Amniotic epithelial cell (primary cell): ENCODE data around the gene MAD1L1.
A peak's percentile ranks its signal among the peaks of the same experiment; 100 is the strongest.

Source experiments
- DNase-seq: peaks from one replicate; pipeline ENCODE4 v3.0.0-alpha.2; 2010; ENCODE audit warnings: low read depth

Gene MAD1L1

DNA sequence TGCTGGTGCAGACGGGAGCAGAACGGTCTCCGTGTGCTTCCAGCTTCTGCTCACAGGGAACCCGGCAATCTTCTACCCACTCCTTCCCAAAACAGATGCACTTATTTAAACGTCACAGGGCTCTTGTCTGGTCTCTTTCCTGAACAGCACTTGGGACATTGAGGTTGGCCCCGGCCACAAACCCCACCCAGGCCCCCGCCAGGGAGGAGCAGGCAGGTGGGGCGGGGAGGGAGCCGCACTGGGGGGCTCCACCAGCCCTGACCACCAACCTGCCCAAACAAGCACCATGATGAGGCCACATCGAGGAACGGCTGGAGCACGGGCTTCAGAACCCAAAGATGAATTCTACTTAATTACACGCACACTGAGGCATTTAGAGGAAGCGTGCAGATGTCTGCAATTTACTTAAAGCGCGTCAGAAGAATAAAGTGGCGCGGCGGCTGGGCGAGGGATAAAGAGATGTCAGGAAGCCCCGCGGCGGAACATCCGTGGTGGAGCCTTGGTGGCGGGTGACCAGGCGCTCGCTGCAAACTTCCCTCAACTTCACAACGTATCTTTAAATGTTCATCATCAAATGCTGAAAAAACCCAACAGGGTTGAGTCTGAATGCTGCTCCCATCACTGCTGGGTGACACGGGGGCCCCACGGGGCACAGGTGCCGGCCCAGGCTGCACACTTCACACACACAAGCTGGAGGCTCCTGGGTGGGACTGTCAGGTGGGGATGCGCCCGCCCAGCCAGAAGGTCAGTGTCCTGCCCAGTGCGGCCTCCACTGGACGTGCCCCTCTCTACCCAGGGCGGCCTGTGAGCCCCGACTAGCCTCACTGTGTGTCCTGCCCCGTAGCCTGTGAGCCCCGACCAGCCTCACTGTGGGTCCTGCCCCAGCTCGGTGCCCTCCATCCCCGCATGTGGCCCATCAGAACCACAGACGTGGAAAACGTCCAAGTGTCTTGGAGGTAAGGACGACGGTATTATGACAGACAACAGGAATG, 279.2 kb downstream of the MAD1L1 start:
- no peak for DNase-seq

- no peak for DNase-seq
These were observed 280.0 kb downstream of the MAD1L1 start for GRCh38 chr7:1952781-1953180.

GRCh38 chr7:1952169-1952760, 280.5 kb downstream of the MAD1L1 start:
- no peak for DNase-seq

- DNase-seq, result no peak
These were observed 281.1 kb downstream of the MAD1L1 start for GRCh38 chr7:1951600-1951999.

DNA sequence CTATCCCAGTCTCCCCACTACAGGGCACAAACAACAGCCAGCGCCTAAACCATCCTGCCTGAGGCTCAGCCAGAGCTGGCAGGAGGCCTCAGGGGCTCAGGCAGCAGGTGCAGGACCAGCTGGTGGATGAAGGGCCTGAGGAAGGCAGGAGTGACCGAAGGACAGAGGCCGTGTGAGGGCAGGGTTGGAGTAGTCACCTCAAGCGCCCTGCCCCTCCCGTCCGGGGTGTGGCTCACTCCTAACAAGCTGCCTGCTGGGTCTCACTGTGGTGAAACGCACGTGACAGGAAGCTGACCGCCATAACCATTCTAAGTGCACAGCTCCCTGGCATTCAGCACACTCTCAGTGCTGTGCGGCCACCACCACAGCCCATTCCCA, 281.6 kb downstream of the MAD1L1 start:
- DNase-seq, result peak; percentile 10

DNA sequence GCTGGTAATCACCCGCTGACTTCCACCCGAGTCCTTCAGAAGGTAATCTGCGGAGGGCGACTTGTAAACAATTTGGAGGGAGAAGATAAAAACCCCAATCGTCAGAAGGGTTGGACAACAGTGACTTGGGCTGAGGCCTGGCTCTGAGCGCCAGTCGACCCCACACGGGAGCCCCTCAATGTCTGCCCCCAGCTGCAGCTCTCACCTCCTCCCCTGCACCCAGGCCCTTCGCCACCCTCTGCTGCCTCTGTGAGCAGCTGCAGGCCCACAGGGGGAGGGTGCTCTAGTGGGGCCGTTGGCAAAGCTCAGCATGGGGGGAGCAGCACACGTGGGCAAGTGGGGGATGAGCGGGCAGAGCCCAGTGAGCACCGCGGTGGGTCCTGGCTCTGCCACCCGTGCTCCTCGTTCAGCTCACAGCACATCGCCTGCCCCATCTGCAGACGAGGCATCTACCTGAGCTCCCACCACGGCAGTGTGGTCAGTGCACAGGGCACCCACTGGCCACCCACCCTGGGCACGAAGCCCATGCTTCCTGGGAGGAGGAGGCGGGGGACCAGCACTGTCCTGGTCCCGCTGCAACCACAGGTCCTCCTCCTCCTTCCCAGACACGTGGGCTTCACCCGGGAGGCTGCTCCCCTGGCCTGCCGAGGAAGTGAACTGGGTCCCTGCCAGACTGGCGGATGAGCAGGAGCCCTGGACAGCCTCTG, 282.1 kb downstream of the MAD1L1 start:
- DNase-seq, result peak; percentile 25

DNA sequence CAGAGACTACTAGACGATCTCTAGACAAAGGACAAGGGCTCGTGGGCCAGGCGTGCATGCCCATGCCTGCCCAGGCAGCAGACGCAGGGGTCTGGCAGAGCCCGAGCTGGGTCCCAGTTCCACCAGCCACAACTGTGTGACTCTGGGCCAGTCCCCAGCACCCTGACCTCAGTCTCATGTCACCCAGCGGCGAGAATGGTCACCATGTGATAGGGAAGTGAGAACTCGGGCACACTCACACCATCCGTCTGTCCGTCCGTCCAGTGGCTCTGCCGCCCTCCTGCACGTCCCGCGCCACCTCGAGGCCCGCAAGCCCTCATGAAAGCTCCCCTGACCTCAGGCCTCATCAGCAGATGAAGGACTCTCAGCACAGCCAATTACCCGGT, 282.7 kb downstream of the MAD1L1 start:
- DNase-seq, result no peak

DNA sequence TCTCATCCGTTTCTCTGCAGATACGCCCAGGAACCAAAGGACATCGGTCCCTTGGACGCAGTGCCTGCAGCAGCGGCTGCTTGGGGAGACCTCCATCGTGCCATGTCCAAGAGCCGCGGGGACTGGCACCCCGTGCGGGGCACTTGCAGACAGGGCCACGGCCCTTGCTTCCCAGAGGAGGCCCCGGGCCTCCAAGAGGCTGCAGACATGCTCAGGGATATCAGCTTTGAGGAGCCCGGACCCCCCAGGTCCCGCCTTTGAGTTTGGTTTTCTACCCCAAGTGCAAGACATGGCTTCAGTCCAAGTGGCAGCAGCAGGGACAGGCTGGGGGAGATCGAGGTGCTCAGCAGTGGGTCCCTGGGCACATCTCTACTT, 283.1 kb downstream of the MAD1L1 start:
- no peak for DNase-seq

DNA sequence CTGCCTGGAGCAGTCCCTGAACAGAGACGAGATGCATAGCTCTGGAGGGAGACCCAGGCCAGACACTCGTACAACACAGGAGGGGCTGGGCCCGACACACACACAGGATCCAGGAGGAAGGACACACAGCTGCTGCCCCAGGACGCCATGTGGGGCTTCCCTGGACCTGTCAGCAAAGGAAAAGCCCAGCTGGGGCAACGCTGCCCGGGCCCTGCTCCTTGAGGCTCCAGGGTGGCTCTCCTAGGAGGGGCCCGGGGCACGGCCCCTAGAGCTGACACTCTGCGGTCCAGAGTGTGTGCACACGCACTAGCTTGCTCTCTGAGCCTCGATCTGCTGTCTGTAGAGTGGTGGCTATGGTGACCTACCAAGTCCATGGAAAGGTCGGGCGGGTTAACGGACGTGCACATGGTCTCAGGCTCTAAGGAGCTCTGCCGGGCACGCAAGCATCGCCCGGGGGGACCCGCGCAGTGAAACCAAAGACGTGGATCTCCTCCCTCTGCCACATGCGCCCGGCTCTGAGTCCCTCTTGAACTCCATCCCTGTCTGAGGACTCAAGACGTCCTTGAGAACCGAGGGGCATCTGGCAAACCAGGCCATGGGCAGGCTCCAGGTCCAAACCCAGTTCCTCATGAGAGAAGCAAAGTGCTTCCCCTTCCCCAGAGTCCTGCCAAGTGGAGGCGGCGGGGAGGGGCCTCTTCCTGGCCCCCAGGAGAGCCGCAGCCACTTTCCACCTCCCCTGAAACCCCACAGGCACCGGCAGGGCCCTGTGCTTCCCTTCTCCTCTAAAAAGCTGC, 283.7 kb downstream of the MAD1L1 start:
- DNase-seq, result no peak

DNA sequence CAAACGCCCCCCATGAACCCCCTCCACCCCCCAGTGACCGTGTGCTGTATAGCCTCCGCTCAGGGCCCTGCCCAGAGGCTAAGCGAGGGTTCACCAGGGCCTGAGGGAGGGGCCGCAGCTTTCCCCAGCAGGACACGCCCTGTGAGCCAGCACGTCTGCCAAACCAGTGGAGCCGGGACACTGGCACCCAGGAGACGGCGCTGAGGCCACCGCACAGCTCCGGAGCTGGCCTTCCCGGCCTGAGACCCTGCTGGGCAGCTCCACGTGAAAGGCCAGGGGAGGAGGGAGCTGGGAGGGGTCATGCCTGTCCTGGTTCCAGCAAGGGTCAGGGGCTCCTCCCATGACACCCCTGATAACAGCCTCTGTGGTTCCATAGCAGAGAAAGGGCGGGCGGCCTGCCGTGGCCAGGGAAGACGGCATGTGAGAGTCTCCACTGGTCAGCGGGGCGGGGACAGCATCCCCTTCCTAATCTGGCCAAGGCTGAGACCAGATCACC, 284.4 kb downstream of the MAD1L1 start:
- no peak for DNase-seq

DNA sequence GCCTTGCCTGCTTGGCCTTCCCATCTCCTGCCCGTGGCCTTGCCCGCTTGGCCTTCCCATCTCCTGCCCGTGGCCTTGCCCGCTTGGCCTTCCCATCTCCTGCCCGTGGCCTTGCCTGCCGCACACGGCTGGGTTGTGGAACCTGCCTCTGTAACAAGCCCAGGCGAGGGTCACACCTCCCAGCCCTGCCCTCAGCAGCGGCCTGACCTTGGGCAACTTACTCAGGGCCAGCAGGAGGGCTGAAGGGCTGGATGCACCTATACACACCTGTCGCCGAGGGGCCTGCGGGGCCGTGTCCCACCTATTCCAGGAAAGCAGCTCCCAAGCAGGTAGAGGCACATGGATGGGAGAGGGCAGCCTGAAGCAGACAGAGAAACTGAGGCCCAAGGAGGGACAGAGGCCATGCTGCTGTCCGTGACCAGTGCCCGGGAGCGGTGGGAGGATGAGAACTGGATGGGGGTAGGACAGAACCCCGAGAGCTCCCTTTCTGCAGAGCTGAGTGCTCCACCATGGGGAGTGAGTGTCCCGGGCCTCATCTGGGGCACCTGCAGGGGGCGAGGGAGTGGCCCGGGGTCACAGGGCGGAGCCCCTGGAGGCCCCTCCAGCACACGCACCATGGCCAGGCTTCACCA, 285.0 kb downstream of the MAD1L1 start:
- DNase-seq, result no peak

DNA sequence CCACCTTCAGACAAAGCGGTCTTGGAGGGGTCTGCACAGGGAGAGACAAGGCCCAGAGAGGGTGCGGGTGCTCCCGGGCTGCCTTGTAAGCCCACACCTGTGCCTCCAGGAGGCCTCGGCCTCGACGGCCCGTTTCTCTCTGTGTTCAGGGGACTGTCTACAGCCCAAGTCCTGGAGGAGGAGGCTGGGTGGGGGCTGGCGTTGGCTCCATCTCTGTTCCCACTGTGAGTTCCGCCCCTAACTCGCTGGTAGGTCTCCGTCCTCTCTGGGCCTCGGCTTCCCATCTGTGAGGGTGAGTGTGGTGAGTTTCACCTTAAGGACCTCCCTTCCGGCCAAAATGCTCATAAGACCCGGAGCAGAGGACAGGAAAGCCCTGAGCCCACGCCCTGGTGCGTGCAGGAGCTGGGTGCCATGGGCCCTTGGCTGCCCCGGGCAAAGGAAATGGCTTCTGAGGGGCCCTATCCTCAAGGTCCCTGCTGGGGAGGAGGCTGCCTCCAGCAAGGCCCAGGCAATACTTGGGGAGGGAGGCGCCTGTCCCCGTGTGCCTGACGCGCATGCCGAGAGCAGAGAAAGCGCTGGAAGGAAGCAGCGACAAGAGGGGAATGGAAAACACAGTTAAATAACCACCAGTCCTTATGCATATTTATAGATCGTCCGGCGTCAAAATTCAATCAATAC, 285.8 kb downstream of the MAD1L1 start:
- DNase-seq, result no peak

DNA sequence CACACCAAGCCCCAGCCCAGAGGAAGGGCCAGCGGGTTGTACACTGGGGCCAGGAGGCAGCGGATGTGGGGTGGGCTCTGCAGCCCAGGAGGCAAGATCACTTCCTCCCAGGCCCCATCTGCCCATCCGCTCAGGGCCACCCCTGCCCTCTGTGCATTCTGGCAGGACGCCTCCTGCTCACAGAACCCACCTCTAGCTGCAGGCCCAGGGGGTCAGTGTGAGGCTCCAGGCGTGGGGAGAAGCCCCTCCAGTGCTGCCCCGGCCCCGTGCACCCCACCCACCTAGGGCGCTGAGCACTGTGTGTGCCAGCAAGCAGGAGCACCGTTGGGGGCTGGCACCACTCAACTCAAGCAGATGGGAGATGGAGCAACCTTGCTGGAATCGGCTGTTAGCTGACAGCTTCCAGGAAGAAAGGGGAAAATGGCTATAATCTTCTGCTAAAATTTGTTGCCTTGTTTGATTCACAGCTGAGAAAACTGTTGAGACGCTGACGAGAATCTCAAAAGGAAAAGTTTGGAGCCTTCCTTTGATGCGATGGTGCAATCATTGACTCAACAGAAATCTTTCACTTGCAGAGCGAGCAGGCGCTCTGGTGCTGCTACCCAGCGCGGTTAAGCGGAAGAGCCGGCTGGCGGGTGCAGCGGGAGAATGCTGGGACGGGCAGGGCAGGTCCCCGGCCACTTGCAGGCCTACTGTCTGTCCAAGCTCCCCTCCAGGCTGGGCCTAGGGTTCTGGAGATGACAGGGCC, 286.5 kb downstream of the MAD1L1 start:
- no peak for DNase-seq

DNA sequence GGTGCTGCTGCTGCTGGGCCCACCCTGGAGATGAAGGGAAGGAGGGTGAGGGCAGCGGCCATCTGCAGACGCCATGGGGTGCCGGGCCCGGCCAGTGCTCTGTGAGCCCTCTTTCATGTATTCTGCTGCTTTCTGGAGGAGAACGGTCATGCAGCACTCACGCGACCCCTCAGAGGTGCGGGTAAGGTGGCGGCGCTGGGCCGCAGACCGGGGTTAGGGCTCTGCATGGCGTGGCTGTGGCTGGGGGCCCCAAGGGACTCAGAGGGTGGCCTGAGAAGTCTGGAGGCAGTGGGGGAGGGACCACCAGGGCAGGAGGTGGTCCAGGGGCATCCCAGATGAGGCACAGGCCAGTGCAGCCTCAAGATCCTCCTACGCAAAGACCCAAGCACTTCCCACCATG, 287.2 kb downstream of the MAD1L1 start:
- no peak for DNase-seq

DNA sequence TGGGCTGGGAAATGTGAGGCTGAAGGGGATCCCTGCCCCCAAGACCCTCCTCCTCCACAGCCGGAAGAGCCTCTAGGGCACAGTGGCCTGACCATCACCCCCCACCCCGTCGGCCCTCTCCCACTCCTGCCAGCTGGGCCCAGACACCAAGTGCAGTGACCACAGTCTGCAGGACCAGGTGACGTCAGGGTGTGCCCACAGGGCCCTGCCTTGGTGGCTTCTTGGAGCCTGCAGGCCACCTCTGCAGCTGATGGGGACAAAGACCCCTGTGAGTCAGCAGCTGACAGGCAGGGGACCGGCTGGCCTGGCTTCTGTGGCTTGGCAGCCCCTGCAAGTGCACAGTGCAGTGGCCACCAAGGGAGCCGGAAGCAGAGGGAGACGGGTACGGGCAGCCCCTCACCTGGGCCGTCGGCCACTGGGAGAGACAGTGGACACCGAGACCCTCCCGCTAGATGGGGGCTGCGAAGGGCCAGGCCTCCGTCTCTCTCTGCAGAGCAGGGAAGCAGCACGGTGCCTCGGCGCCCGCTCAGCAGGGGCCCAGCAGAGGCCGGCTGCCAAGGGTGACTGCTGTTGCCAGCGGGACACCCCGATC, 288.0 kb downstream of the MAD1L1 start:
- DNase-seq, result no peak

GRCh38 chr7:1943933-1944618, 288.7 kb downstream of the MAD1L1 start:
- DNase-seq, result no peak

DNA sequence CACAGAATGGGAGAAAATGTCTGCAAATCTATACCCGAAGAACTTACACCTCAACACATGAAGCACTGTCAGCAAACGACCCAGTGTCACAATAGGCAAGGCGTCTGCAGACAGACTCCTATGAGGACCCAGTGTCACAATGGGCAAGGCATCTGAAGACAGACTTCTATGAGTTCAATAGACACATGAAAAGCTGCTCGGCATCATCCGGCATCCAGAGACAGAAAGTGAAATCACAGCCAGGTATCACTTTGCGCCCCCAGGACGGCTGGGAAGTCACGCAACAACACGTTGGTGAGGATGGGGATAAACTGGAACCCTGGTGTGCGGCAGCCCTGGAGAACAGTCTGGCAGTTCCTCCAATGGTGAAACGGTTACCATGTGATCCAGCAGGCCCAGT, 289.4 kb downstream of the MAD1L1 start:
- DNase-seq, result no peak

- no peak for DNase-seq
These were observed 289.8 kb downstream of the MAD1L1 start for GRCh38 chr7:1942941-1943289.

DNA sequence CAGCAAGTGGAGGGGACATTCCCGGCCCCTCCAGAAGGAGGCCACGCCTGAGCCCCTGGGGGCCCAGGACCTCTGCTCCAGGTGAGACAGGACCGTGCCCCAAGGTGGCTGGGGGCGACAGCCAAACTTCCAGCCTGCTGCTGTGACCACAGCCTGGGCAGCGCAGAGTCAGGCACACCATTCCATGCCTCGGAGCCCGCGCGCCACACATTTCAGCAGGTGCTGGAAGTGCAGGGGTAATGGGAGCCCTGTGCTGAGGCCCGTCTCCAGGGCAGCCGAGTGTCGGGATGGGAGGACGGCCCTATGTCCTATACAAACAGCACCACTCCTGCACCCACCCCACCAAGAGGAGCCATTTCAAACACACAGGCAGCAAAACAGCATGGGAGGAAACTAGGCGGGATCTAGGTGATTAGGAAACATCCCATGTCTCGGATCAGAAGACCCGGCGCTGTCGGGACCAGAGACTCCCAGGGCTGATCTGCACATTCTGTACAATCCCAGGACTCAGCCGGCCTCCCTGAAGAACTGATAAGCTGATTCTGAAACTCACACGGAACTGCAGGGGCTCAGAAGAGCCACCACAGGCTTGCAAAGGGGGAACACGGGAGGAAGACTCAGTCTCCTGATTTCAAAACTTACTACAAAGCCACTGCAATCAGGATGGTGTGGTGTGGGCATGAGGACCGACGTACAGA, 290.4 kb downstream of the MAD1L1 start:
- peak; percentile 37 for DNase-seq
